ENCODE measurements around the gene LRRC8A.

- TF ChIP-seq CTCF (IDR thresholded peaks at IDR 0.05) (no peak), POLR2A (IDR thresholded peaks at IDR 0.05) (no peak)
These were observed 19.5 kb upstream of the LRRC8A start for GRCh38 chr9:128862401-128862851.
